GM13977 (cell line): ENCODE data around the gene TMED10.

ENCODE experiments used
- DNase-seq: peaks from one replicate; pipeline ENCODE4 v3.0.0; 2012; ENCODE audit warnings: low spot score
- in situ Hi-C: fragments of 300-500 bp; cut with MboI; formaldehyde crosslinking; loops from one replicate; pipeline ENCODE4 v1.12.0; 2022; ENCODE audit warnings: low sequenced_read_pairs, low pct_unique_long_range_greater_than_20kb, mixed read lengths, inconsistent platforms; ENCODE audit not compliant: unreplicated experiment
- TF ChIP-seq, protein P1 (sequence below): IDR thresholded peaks from 2 replicates; pipeline ENCODE4 v1.5.1; 2012; ENCODE audit warnings: mild to moderate bottlenecking, control low read depth; ENCODE audit not compliant: insufficient read depth; ENCODE audit errors: extremely low read depth, missing control alignments

Gene TMED10

DNA sequence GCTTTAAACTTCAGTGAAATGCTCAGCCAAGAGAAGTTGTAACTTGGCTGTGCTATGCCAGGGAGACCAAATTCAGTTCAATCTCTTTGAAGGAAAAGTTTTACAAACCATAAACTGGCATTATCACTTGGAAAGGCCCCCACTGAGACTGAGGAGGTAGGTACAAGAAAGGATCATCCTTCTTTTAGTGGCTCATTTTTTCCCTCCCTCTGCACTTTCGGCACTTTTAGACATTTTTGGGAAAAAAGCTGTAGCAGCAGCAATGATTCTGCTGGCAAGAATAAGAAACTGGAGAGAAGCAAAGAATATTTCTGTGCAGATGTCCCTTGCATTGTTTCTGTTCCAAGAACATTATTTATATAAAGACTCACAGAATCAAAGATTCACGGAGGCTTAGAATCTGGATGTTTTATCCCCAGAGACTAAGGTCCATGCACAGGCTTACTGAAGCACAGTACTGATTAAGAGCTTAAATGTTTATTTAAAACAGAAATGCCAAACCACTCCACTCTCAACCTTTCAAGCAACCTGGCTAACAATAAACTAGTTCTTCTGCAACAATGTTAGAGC lies 94.7 kb downstream of the TMED10 start:
- in situ Hi-C loops: loop anchor here (25.0 kb wide), 1 partner anchor 219 kb away; no protein-coding TSS in a partner anchor
- DNase-seq: no peak
- TF ChIP-seq, protein P1, sequence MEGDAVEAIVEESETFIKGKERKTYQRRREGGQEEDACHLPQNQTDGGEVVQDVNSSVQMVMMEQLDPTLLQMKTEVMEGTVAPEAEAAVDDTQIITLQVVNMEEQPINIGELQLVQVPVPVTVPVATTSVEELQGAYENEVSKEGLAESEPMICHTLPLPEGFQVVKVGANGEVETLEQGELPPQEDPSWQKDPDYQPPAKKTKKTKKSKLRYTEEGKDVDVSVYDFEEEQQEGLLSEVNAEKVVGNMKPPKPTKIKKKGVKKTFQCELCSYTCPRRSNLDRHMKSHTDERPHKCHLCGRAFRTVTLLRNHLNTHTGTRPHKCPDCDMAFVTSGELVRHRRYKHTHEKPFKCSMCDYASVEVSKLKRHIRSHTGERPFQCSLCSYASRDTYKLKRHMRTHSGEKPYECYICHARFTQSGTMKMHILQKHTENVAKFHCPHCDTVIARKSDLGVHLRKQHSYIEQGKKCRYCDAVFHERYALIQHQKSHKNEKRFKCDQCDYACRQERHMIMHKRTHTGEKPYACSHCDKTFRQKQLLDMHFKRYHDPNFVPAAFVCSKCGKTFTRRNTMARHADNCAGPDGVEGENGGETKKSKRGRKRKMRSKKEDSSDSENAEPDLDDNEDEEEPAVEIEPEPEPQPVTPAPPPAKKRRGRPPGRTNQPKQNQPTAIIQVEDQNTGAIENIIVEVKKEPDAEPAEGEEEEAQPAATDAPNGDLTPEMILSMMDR: no peak
